ENCODE data around the gene PTPRE. TPM values are rescaled to one million over a fixed set of nuclear protein-coding genes. Genes with fewer than 3 reads are reported as not detected.

Gene PTPRE
- total RNA-seq, 1 experiment from 2014 or later: 0.70 TPM

GRCh38 chr10:128061306-128062300 lies 154.7 kb downstream of the PTPRE start:
- no peaks in the 10 kb centered on the region; a peak in 1 of 7 replicates for H3K36me3 Mint-ChIP-seq (ENCODE audit: insufficient read depth in 1 of 3, low read depth in 3 of 3)
- no peak overlapping the region for H4K5ac ChIP-seq (ENCODE audit: insufficient read length, low read depth, low read length)

More at GRCh38 chr10:128061306-128062300, 154.7 kb downstream of the PTPRE start:
- Histone ChIP-seq H3K4ac (ENCODE audit: low read depth, low read length) (no peak overlapping the region), H2BK5ac (ENCODE audit: insufficient read length, low read length) (no peak overlapping the region), H3K18ac (ENCODE audit: insufficient read length, low read depth, low read length) (no peak overlapping the region), H4K8ac (replicated peaks; ENCODE audit: insufficient read length, low read depth, low read length) (no peak overlapping the region), H2BK12ac (ENCODE audit: insufficient read length, low read depth, low read length) (no peak overlapping the region), H3T11ph (ENCODE audit: low read length) (no peak overlapping the region), H2BK120ac (ENCODE audit: low read depth, low read length, poor library complexity, severe bottlenecking) (no peak overlapping the region), H4K20me1 (ENCODE audit: control insufficient read depth, insufficient read depth, insufficient read length) (no peaks in the 10 kb centered on the region), H3K14ac (ENCODE audit: insufficient read depth, low read length) (no peak overlapping the region), H3K9ac (ENCODE audit: extremely low read depth, insufficient read length, low read length) (no peak overlapping the region), H2AFZ (ENCODE audit: low read length) (no peak overlapping the region), H3K4me2 (ENCODE audit: insufficient read depth, insufficient read length, low read length) (no peak overlapping the region), H3K79me1 (ENCODE audit: insufficient read depth, low read depth, low read length, poor library complexity, severe bottlenecking) (no peaks in the 10 kb centered on the region), H2BK20ac (ENCODE audit: low read depth, low read length, poor library complexity, severe bottlenecking) (no peak overlapping the region), H3K56ac (ENCODE audit: insufficient read length, low read depth, low read length) (no peak overlapping the region), H3K79me2 (ENCODE audit: insufficient read depth, low read length) (no peaks in the 10 kb centered on the region), H2BK15ac (ENCODE audit: low read depth, low read length) (no peak overlapping the region), H3K27ac (ENCODE audit: insufficient read length, low read depth, low read length) (no peak overlapping the region), H2AK5ac (ENCODE audit: insufficient read length, low read length) (no peak overlapping the region), H3K9me3 (ENCODE audit: control insufficient read depth, low read depth, low read length) (no peaks in the 10 kb centered on the region), H3K27me3 (ENCODE audit: insufficient read depth, low read length) (no peaks in the 10 kb centered on the region), H3K23me2 (ENCODE audit: insufficient read length, low read depth, low read length, poor library complexity, severe bottlenecking) (no peaks in the 10 kb centered on the region), H3K23ac (ENCODE audit: insufficient read length, low read depth, low read length) (no peak overlapping the region), H4K91ac (ENCODE audit: insufficient read length, low read depth, low read length) (no peak overlapping the region), H3K4me1 (ENCODE audit: insufficient read depth, low read length) (peaks cover 2% of the 10 kb centered on the region; the same call in 1 of the 2 replicates)
- Mint-ChIP-seq H3K9me3 (no peaks in the 10 kb centered on the region), H3K4me3 (no peak overlapping the region), H3K4me1 (peaks cover 26 to 27% of the 10 kb centered on the region in 2 experiments), H3K27me3 (ENCODE audit: low read depth) (no peaks in the 10 kb centered on the region), H3K27ac (no peak overlapping the region; a peak in 2 of 7 replicates)
- no peak for DNase-seq
- no CpG with 5 or more reads among the region's 14 CpGs for WGBS (ENCODE audit: extremely low coverage, insufficient read length, low lambda C conversion rate)
- TF ChIP-seq CTCF (conservative IDR thresholded peaks at IDR 0.05): no peak

All from H9 (cell line).